PC-3 (cell line): ENCODE data around the gene ATP2B2. TPM values are rescaled to one million over a fixed set of nuclear protein-coding genes. Genes with fewer than 3 reads are reported as not detected.

Source experiments
- ATAC-seq: fragments of 200-7000 bp; cut with Tn5 transposase; 2 replicates; pipeline ENCODE4 v1.9.1; 2020; ENCODE audit warnings: mild to moderate bottlenecking, moderate library complexity
- BruUV-seq: library from RNA; stranded (reverse); fragments of 400-500 nt; replicated peaks from 2 replicates; lab custom pipeline; 2021; lab: Mats Ljungman, UMichigan
- CTCF ChIA-PET: fragments of 300-600 bp; sonication (Branson Sonifier 250); formaldehyde crosslinking; loops from one replicate; lab custom pipeline; 2022; ENCODE audit warnings: antibody characterized with exemption; lab: Charles Lee
- POLR2A ChIA-PET: fragments of 300-600 bp; sonication (Branson Sonifier 250); formaldehyde crosslinking; loops from one replicate; lab custom pipeline; 2022; ENCODE audit warnings: antibody characterized with exemption; ENCODE audit not compliant: unreplicated experiment; lab: Charles Lee
- DNase-seq: peaks from one replicate; pipeline ENCODE4 v3.0.0-alpha.2; 2015
- H2AFZ ChIP-seq: fragments of 300-600 bp; sonication (generic); 2 replicates; pipeline ENCODE4 v1.6.0; 2016; ENCODE audit warnings: antibody characterized with exemption, low read length
- H3F3A ChIP-seq: fragments of 300-600 bp; sonication (generic); one replicate; pipeline ENCODE4 v1.6.0; 2017; ENCODE audit warnings: antibody characterized with exemption, low read length, control low read depth, mild to moderate bottlenecking; ENCODE audit not compliant: unreplicated experiment
- H3K27ac ChIP-seq: fragments of 300-600 bp; sonication (generic); 2 replicates; pipeline ENCODE4 v1.5.1; 2016; ENCODE audit warnings: mild to moderate bottlenecking, low read length
- H3K27me3 ChIP-seq: fragments of 300-600 bp; sonication (generic); 2 replicates; pipeline ENCODE4 v1.6.1; 2016; ENCODE audit warnings: low read length, mixed read lengths
- H3K36me3 ChIP-seq: fragments of 300-600 bp; sonication (generic); 2 replicates; pipeline ENCODE4 v1.6.1; 2016; ENCODE audit warnings: low read depth, mixed run types, low read length, mixed read lengths
- H3K4me1 ChIP-seq: fragments of 300-600 bp; sonication (generic); 2 replicates; pipeline ENCODE4 v1.5.1; 2016; ENCODE audit warnings: low read length; ENCODE audit not compliant: insufficient read depth
- H3K4me2 ChIP-seq: fragments of 300-600 bp; sonication (generic); 2 replicates; pipeline ENCODE4 v1.6.0; 2016; ENCODE audit warnings: low read length
- H3K4me3 ChIP-seq: fragments of 300-600 bp; sonication (generic); 2 replicates; pipeline ENCODE4 v1.5.1; 2016; ENCODE audit warnings: mild to moderate bottlenecking, low read length, mixed read lengths
- H3K79me2 ChIP-seq: fragments of 300-600 bp; sonication (generic); 2 replicates; pipeline ENCODE4 v1.6.1; 2017; ENCODE audit warnings: low read length, mixed read lengths
- H3K9ac ChIP-seq: fragments of 300-600 bp; sonication (generic); 2 replicates; pipeline ENCODE4 v1.6.0; 2016; ENCODE audit warnings: mild to moderate bottlenecking, low read length
- H3K9me2 ChIP-seq: fragments of 300-600 bp; sonication (generic); replicated peaks from 2 replicates; pipeline ENCODE4 v1.6.1; 2016; ENCODE audit warnings: mixed run types, low read length, mixed read lengths
- H3K9me3 ChIP-seq: fragments of 300-600 bp; sonication (generic); 2 replicates; pipeline ENCODE4 v1.6.1; 2016; ENCODE audit warnings: low read length, mixed read lengths
- H4K20me1 ChIP-seq: fragments of 300-600 bp; sonication (generic); 2 replicates; pipeline ENCODE4 v1.6.1; 2016; ENCODE audit warnings: low read length, mixed read lengths
- CTCF ChIP-seq: fragments of 300-600 bp; sonication (generic); conservative IDR thresholded peaks from 2 replicates; pipeline ENCODE4 v1.5.1; 2017; ENCODE audit warnings: antibody characterized with exemption, low read depth, mild to moderate bottlenecking, low read length
- EZH2 ChIP-seq: fragments of 300-600 bp; sonication (generic); IDR thresholded peaks from one replicate; pipeline ENCODE4 v1.6.1; 2017; ENCODE audit warnings: antibody characterized with exemption, mild to moderate bottlenecking, low read length; ENCODE audit not compliant: unreplicated experiment
- EZH2phosphoT487 ChIP-seq: fragments of 300-600 bp; sonication (generic); IDR thresholded peaks from 2 replicates; pipeline ENCODE4 v1.6.1; 2018; ENCODE audit warnings: mild to moderate bottlenecking, antibody characterized with exemption, low read length, borderline replicate concordance
- intact Hi-C: fragments of 100-400 bp; cut with micrococcal nuclease; formaldehyde crosslinking; loops from 2 replicates; pipeline ENCODE4 v1.9.0; 2023
- total RNA-seq: library from RNA; depleted of rRNA; stranded (reverse); fragments of >200 nt; gene quantifications from 2 replicates; pipeline ENCODE4 v1.2.3, GENCODE V29; 2014

Gene ATP2B2
- total RNA-seq, 1 experiment from 2014 or later, result not detected

- ATAC-seq (no peak), DNase-seq (no peak)
- no peaks in the 10 kb centered on the region for H3K9me2 ChIP-seq
- H3K27me3 ChIP-seq, result peaks cover 6% of the 10 kb centered on the region; the same call in 1 of the 2 replicates
- H3K9ac ChIP-seq, result no peak overlapping the region
- no peak overlapping the region for H3K4me3 ChIP-seq
- BruUV-seq, result no TSS peak
- H3K4me2 ChIP-seq, result no peak overlapping the region
- no peak overlapping the region for H2AFZ ChIP-seq
- H4K20me1 ChIP-seq, result no peaks in the 10 kb centered on the region
- POLR2A ChIA-PET, result no interaction called here
- H3K36me3 ChIP-seq, result no peaks in the 10 kb centered on the region
- TF ChIP-seq EZH2, result no peak
- TF ChIP-seq CTCF, result no peak
- no peak for TF ChIP-seq EZH2phosphoT487
- no peaks in the 10 kb centered on the region for H3K9me3 ChIP-seq
- no peaks in the 10 kb centered on the region for H3F3A ChIP-seq
- H3K79me2 ChIP-seq, result no peaks in the 10 kb centered on the region
- H3K27ac ChIP-seq, result no peak overlapping the region
- CTCF ChIA-PET, result no interaction called here
- no peaks in the 10 kb centered on the region for H3K4me1 ChIP-seq
- intact Hi-C loops, result no loop called here
These were observed 72.5 kb downstream of the ATP2B2 start for GRCh38 chr3:10432931-10433330.

GRCh38 chr3:10432156-10432845 is 73.1 kb downstream of the ATP2B2 start:
- no peak overlapping the region for H3K4me3 ChIP-seq
- no peaks in the 10 kb centered on the region for H3K4me1 ChIP-seq
- H3K36me3 ChIP-seq, result no peaks in the 10 kb centered on the region
- no peak overlapping the region for H2AFZ ChIP-seq
- H3K27ac ChIP-seq, result no peak overlapping the region
- no peak for DNase-seq
- ChIA-PET POLR2A (no interaction called here), CTCF (no interaction called here)
- no peak for TF ChIP-seq CTCF
- TF ChIP-seq EZH2, result no peak
- no peak for TF ChIP-seq EZH2phosphoT487
- no peaks in the 10 kb centered on the region for H4K20me1 ChIP-seq
- intact Hi-C loops, result no loop called here
- H3K9ac ChIP-seq, result no peak overlapping the region
- BruUV-seq, result no TSS peak
- peaks cover 7% of the 10 kb centered on the region for H3K27me3 ChIP-seq
- no peaks in the 10 kb centered on the region for H3K9me3 ChIP-seq
- no peaks in the 10 kb centered on the region for H3K79me2 ChIP-seq
- H3K4me2 ChIP-seq, result no peak overlapping the region
- no peaks in the 10 kb centered on the region for H3F3A ChIP-seq
- no peak for ATAC-seq
- H3K9me2 ChIP-seq, result no peaks in the 10 kb centered on the region

DNA sequence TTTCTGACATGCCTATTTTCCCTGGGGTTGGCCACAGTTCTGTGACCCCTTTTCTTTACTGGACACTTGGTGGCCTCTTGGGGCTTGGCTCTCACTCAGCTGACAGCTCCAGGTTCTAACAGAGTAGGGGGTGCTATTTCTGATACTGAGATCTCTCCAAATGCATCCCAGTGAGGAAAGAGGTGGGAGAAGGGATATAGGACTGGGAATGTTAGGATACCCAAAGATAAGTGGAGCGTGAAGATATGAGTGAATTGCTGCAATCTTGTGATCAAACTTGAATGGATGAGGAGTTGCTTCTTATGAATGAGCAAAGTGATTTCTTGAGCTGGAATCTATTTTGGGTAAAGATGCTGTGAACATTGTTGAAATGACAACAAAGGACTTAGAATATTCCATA is 74.6 kb downstream of the ATP2B2 start:
- H3K27me3 ChIP-seq, result peaks cover 12% of the 10 kb centered on the region
- BruUV-seq, result no TSS peak
- H3K9me2 ChIP-seq, result no peaks in the 10 kb centered on the region
- H3K4me1 ChIP-seq, result no peaks in the 10 kb centered on the region
- intact Hi-C loops, result no loop called here
- H3K36me3 ChIP-seq, result no peaks in the 10 kb centered on the region
- H4K20me1 ChIP-seq, result no peaks in the 10 kb centered on the region
- no peak overlapping the region for H3K9ac ChIP-seq
- no peak overlapping the region for H2AFZ ChIP-seq
- no peaks in the 10 kb centered on the region for H3K9me3 ChIP-seq
- no peak for ATAC-seq
- TF ChIP-seq EZH2phosphoT487 (no peak), EZH2 (no peak), CTCF (no peak)
- no peak for DNase-seq
- no peak overlapping the region for H3K27ac ChIP-seq
- H3F3A ChIP-seq, result no peaks in the 10 kb centered on the region
- CTCF ChIA-PET, result no interaction called here
- POLR2A ChIA-PET, result no interaction called here
- no peak overlapping the region for H3K4me3 ChIP-seq
- H3K79me2 ChIP-seq, result no peaks in the 10 kb centered on the region
- H3K4me2 ChIP-seq, result no peak overlapping the region
